ENCODE measurements around the gene CLSTN1. TPM values are rescaled to one million over a fixed set of nuclear protein-coding genes. Genes with fewer than 3 reads are reported as not detected.

Gene CLSTN1
- polyA plus RNA-seq, 1 of the 3 experiments (the other 2 are of a cell fraction) = 59.6 TPM

DNA sequence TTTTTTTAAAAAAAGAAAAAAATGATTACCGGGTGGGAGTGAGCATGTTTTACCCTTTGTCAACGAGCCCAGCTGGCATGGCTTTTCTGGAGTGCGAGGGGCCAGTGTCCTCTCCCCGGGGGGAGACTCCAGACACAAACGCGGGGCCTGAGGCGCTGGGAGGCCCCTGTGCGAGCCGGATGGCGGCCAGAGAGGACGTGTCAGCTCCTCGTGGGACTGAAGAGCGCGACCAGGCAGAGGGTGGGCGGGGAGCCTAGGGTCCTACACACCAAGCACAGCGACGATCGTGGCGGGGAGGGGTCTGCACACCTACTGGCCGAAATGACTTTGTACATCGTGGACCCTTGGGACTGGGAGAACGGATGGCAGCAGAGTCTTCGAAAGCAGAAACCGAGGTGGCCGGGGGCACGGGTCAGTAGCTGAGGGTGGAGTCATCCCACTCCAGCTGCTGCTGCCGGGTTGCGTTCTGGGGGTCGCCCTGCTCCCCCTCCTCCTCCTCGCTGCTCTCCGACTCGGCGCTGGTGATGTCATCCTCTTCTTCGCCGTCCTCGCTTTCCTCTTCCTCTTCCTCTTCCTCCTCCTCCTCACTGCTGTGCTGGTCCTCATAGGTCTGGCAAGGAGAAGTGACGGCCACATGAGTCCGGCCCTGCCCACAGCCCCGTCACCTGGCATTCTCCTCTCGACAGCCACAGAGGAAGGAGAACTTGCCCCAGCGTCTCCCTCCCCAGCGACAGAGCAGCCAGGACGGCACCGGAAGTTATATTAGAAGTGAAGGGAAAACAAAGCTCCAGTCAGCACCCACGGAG is 93.5 kb downstream of the CLSTN1 start:
- Histone ChIP-seq H3K9me2 (no peaks in the 10 kb centered on the region), H4K20me1 (ENCODE audit: insufficient read depth) (no peaks in the 10 kb centered on the region), H3K4me1 (ENCODE audit: control insufficient read depth in 1 of 2, insufficient read depth in 2 of 2, low read depth in 1 of 2, low read length in 1 of 2) (no peaks in the 10 kb centered on the region), H3K36me3 (replicated peaks in 1 of 2; ENCODE audit: control insufficient read depth in 1 of 2, insufficient read depth in 2 of 2, low read length in 1 of 2) (peaks cover 0 to 68% of the 10 kb centered on the region in 2 experiments), H3K27me3 (ENCODE audit: insufficient read depth) (no peaks in the 10 kb centered on the region), H2AFZ (ENCODE audit: low read depth) (no peak overlapping the region), H3K4me2 (no peak overlapping the region), H3K9me3 (no peaks in the 10 kb centered on the region), H3K9ac (no peak overlapping the region), H3K4me3 (ENCODE audit: low read depth in 2 of 2, low read length in 1 of 2) (no peak overlapping the region), H3K79me2 (ENCODE audit: insufficient read depth) (no peaks in the 10 kb centered on the region), H3F3A (replicated peaks; ENCODE audit: insufficient read depth) (no peaks in the 10 kb centered on the region), H3K27ac (ENCODE audit: low read depth in 2 of 2, low read length in 1 of 2) (no peak overlapping the region)
- CTCF ChIA-PET = interaction anchor here (1.0 to 1.2 kb wide), 3 partner anchors 9 to 53 kb away, joined by 3 to 4 read pairs (median 3); no protein-coding TSS in a partner anchor
- 92% methylated on average over 41 of the region's 45 CpGs for WGBS (ENCODE audit: low lambda C conversion rate)
- TF ChIP-seq JUND (IDR thresholded peaks at IDR 0.05) (no peak), TEAD4 (IDR thresholded peaks at IDR 0.05; ENCODE audit: borderline replicate concordance, insufficient read depth) (no peak), NFIC (IDR thresholded peaks at IDR 0.05; ENCODE audit: borderline replicate concordance) (no peak), MEF2A (IDR thresholded peaks at IDR 0.05; ENCODE audit: borderline replicate concordance, low read depth) (no peak), NRF1 (IDR thresholded peaks at IDR 0.05; ENCODE audit: low read depth, low read length) (no peak), FOSL2 (IDR thresholded peaks at IDR 0.05; ENCODE audit: borderline replicate concordance, low read depth) (no peak)
- TF ChIP-seq, protein P1, sequence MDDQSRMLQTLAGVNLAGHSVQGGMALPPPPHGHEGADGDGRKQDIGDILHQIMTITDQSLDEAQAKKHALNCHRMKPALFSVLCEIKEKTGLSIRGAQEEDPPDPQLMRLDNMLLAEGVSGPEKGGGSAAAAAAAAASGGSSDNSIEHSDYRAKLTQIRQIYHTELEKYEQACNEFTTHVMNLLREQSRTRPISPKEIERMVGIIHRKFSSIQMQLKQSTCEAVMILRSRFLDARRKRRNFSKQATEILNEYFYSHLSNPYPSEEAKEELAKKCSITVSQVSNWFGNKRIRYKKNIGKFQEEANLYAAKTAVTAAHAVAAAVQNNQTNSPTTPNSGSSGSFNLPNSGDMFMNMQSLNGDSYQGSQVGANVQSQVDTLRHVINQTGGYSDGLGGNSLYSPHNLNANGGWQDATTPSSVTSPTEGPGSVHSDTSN (IDR thresholded peaks at IDR 0.05) = no peak
- TF ChIP-seq, protein P2, sequence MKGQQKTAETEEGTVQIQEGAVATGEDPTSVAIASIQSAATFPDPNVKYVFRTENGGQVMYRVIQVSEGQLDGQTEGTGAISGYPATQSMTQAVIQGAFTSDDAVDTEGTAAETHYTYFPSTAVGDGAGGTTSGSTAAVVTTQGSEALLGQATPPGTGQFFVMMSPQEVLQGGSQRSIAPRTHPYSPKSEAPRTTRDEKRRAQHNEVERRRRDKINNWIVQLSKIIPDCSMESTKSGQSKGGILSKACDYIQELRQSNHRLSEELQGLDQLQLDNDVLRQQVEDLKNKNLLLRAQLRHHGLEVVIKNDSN (IDR thresholded peaks at IDR 0.05; ENCODE audit: borderline replicate concordance, low read depth) = no peak
- TF ChIP-seq, protein P3, sequence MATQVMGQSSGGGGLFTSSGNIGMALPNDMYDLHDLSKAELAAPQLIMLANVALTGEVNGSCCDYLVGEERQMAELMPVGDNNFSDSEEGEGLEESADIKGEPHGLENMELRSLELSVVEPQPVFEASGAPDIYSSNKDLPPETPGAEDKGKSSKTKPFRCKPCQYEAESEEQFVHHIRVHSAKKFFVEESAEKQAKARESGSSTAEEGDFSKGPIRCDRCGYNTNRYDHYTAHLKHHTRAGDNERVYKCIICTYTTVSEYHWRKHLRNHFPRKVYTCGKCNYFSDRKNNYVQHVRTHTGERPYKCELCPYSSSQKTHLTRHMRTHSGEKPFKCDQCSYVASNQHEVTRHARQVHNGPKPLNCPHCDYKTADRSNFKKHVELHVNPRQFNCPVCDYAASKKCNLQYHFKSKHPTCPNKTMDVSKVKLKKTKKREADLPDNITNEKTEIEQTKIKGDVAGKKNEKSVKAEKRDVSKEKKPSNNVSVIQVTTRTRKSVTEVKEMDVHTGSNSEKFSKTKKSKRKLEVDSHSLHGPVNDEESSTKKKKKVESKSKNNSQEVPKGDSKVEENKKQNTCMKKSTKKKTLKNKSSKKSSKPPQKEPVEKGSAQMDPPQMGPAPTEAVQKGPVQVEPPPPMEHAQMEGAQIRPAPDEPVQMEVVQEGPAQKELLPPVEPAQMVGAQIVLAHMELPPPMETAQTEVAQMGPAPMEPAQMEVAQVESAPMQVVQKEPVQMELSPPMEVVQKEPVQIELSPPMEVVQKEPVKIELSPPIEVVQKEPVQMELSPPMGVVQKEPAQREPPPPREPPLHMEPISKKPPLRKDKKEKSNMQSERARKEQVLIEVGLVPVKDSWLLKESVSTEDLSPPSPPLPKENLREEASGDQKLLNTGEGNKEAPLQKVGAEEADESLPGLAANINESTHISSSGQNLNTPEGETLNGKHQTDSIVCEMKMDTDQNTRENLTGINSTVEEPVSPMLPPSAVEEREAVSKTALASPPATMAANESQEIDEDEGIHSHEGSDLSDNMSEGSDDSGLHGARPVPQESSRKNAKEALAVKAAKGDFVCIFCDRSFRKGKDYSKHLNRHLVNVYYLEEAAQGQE (IDR thresholded peaks at IDR 0.05; ENCODE audit: low read depth, low read length) = no peak
- TF ChIP-seq, protein P4, sequence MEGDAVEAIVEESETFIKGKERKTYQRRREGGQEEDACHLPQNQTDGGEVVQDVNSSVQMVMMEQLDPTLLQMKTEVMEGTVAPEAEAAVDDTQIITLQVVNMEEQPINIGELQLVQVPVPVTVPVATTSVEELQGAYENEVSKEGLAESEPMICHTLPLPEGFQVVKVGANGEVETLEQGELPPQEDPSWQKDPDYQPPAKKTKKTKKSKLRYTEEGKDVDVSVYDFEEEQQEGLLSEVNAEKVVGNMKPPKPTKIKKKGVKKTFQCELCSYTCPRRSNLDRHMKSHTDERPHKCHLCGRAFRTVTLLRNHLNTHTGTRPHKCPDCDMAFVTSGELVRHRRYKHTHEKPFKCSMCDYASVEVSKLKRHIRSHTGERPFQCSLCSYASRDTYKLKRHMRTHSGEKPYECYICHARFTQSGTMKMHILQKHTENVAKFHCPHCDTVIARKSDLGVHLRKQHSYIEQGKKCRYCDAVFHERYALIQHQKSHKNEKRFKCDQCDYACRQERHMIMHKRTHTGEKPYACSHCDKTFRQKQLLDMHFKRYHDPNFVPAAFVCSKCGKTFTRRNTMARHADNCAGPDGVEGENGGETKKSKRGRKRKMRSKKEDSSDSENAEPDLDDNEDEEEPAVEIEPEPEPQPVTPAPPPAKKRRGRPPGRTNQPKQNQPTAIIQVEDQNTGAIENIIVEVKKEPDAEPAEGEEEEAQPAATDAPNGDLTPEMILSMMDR (IDR thresholded peaks at IDR 0.05) = no peak
- TF ChIP-seq, protein P5, sequence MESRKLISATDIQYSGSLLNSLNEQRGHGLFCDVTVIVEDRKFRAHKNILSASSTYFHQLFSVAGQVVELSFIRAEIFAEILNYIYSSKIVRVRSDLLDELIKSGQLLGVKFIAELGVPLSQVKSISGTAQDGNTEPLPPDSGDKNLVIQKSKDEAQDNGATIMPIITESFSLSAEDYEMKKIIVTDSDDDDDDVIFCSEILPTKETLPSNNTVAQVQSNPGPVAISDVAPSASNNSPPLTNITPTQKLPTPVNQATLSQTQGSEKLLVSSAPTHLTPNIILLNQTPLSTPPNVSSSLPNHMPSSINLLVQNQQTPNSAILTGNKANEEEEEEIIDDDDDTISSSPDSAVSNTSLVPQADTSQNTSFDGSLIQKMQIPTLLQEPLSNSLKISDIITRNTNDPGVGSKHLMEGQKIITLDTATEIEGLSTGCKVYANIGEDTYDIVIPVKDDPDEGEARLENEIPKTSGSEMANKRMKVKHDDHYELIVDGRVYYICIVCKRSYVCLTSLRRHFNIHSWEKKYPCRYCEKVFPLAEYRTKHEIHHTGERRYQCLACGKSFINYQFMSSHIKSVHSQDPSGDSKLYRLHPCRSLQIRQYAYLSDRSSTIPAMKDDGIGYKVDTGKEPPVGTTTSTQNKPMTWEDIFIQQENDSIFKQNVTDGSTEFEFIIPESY (IDR thresholded peaks at IDR 0.05; ENCODE audit: borderline replicate concordance, low read depth) = no peak
- TF ChIP-seq, protein P6, sequence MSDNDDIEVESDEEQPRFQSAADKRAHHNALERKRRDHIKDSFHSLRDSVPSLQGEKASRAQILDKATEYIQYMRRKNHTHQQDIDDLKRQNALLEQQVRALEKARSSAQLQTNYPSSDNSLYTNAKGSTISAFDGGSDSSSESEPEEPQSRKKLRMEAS (IDR thresholded peaks at IDR 0.05; ENCODE audit: low read depth) = no peak
- DNase-seq = no peak
- POLR2A ChIA-PET = no interaction called here

Data from SK-N-SH (cell line).